ENCODE data around the gene SLC27A3. TPM values are rescaled to one million over a fixed set of nuclear protein-coding genes. Genes with fewer than 3 reads are reported as not detected.

SLC27A3 gene
- total RNA-seq, 2 donors from 2014 or later = 24.1 to 27.9 TPM

DNA sequence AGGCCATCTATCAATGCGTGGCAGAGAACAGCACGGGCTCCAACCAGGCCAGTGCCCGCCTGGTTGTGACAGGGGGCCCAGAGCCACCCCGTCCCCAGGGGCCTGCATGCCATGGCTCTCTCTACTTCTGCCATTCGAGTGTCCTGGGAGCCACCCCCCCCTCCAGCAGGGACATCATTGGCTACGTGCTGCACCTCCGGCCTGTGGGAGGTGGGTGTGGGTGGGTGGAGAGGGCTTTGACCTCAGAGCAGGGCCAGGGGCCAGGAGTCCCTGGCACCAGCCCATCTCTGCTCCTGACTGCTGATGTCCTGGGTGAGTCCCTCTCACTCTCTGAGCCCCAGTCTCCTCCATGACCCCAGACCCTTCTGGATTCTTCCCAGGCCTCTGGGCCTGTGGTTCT lies 25.3 kb downstream of the SLC27A3 start:
- Histone ChIP-seq H3K36me3 (no peaks in the 10 kb centered on the region), H3K27ac (no peak overlapping the region), H3K4me1 (no peaks in the 10 kb centered on the region), H3K27me3 (no peaks in the 10 kb centered on the region), H3K9ac (ENCODE audit: low read depth in 2 of 2, low read length in 2 of 2) (no peak overlapping the region), H3K9me3 (no peaks in the 10 kb centered on the region), H3K4me3 (no peak overlapping the region)
- DNase-seq = no peak
- intact Hi-C loops (cut with DNase I) = no loop called here
- TF ChIP-seq, protein P1, sequence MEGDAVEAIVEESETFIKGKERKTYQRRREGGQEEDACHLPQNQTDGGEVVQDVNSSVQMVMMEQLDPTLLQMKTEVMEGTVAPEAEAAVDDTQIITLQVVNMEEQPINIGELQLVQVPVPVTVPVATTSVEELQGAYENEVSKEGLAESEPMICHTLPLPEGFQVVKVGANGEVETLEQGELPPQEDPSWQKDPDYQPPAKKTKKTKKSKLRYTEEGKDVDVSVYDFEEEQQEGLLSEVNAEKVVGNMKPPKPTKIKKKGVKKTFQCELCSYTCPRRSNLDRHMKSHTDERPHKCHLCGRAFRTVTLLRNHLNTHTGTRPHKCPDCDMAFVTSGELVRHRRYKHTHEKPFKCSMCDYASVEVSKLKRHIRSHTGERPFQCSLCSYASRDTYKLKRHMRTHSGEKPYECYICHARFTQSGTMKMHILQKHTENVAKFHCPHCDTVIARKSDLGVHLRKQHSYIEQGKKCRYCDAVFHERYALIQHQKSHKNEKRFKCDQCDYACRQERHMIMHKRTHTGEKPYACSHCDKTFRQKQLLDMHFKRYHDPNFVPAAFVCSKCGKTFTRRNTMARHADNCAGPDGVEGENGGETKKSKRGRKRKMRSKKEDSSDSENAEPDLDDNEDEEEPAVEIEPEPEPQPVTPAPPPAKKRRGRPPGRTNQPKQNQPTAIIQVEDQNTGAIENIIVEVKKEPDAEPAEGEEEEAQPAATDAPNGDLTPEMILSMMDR (IDR thresholded peaks at IDR 0.05) = no peak

DNA sequence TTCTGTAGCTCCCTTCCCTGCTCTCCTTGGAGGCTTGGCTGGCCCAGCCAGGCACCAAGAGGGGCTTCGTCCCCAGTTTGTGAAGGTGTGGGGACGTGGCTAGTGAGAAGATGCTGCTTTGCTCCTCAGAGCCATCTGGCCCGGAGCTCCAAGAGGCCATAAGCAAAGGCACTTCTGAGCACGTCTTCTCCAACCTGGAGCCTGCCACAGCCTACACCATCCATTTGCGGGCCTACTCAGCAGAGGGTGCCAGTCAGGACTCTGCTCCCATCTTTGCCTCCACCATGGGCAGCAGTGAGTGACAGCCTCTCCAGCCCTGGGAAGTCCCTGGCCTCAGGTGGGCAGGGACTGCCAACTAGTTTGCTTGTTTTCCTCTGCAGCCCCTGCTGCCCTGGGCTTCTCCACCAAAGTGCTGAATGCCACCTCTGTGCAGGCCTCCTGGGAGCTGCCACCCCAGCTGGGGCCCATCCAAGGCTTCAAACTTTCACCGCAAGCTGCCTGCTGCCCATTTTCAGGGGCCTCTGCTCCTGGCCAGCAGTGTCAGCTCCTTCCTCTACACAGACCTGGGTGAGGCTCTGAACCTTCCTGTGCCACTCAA lies 25.9 kb downstream of the SLC27A3 start:
- H3K9ac ChIP-seq (ENCODE audit: low read depth in 2 of 2, low read length in 2 of 2) = no peak overlapping the region
- no peak overlapping the region for H3K27ac ChIP-seq
- H3K27me3 ChIP-seq = no peaks in the 10 kb centered on the region
- no peak for DNase-seq
- H3K36me3 ChIP-seq = no peaks in the 10 kb centered on the region
- H3K4me3 ChIP-seq = no peak overlapping the region
- no peaks in the 10 kb centered on the region for H3K9me3 ChIP-seq
- TF ChIP-seq, protein P1 (IDR thresholded peaks at IDR 0.05) = no peak
- H3K4me1 ChIP-seq = no peaks in the 10 kb centered on the region
- intact Hi-C loops (cut with DNase I) = no loop called here

DNA sequence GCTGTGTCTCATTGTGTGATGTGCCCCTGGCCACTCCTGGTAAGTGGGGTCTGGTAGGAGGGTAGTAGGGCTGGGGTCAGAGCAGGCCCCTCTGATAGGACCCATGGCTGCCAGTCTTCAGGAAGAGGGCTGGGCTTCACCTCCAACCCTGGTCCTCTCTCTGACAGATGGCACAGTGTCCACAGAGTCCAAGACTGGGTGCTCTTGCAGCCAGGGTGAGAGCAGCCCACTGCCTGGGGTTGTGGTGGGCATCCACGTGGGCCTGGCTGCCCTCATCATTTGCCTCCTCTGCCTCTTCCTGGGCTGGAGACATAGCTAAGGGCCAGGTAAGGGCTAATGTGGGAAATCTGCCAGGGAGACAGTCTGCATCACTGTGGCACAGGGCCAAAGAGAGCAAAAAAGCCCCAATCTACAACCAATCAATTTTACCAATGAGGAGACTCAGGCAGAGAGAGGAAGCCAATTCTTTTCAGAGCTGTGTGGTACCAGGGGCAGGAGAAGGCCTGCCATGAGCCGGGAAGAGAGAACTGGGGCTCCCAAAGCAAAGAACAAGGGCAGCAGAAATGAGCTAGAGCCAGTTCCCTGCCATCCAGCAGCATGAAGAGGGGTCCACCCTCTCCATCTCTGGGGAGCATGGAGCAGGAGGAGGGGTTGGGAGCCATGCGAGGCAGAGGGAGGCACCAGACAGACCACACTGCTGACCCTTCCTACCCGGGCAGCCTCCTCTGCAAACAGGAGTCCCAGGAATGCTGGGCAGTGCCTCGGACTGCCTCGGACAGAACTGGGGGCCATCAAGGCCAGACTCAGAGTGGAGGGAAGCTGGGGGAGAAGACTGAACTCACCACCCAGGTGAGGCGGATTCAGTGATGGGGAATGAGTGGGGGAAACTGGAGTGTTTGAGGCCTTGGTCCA lies 26.8 kb downstream of the SLC27A3 start:
- DNase-seq = no peak
- H3K4me3 ChIP-seq = no peak overlapping the region
- no peak overlapping the region for H3K27ac ChIP-seq
- no peaks in the 10 kb centered on the region for H3K9me3 ChIP-seq
- no peaks in the 10 kb centered on the region for H3K36me3 ChIP-seq
- TF ChIP-seq, protein P1 (IDR thresholded peaks at IDR 0.05) = no peak
- H3K9ac ChIP-seq (ENCODE audit: low read depth in 2 of 2, low read length in 2 of 2) = no peak overlapping the region
- intact Hi-C loops (cut with DNase I) = no loop called here
- no peaks in the 10 kb centered on the region for H3K27me3 ChIP-seq
- H3K4me1 ChIP-seq = no peaks in the 10 kb centered on the region

DNA sequence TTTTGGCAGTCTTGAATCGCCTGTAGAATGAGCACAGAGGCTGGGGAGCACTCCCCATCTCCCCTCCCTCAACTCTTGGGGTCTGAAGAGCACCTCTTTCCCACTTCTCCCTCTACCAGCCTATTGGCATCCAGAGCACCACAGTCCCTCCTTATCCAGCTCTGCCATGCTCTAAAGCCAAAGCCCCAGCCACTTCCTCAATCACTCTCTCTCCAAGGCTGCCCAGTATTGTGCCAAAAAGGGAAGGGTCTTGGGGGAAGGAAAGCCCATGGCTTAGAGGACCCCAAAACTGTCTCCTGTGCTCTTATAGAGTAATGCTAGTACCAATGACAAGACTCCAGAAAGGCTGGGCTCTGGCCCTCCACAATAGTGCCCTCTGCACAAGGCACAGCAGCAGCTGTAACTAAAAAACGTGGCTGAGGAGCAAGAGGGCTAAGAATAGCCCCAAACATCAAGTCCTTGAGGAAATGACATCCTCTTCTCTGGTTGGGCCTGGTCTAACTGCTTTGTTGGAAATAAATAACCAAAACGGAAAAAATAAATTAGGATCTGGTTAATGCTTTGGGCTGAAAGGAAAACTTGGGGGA lies 28.4 kb downstream of the SLC27A3 start:
- intact Hi-C loops (cut with DNase I) = no loop called here
- TF ChIP-seq, protein P1 (IDR thresholded peaks at IDR 0.05) = no peak

DNA sequence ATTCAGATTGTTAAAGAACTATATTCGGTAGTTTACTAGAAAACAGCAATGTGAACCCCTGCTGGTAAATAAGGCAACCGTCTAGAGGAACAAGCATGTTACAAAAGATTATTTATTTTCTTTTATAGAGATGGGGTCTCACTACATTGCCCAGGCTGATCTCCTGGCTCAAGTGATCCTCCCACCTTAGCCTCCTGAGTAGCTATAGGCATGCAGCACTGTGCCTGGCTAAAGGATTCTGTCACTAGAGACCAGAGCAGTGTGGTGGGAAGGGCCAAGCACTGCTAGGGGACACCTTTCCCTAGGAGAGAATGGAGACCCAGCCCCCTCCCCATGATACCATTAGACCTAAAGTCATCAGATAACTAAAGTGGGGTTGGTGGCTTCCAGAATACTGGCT lies 28.9 kb downstream of the SLC27A3 start:
- Histone ChIP-seq H3K4me3 (no peak overlapping the region), H3K9ac (ENCODE audit: low read depth in 2 of 2, low read length in 2 of 2) (no peak overlapping the region), H3K4me1 (no peaks in the 10 kb centered on the region), H3K27ac (no peak overlapping the region), H3K27me3 (no peaks in the 10 kb centered on the region), H3K9me3 (no peaks in the 10 kb centered on the region), H3K36me3 (no peaks in the 10 kb centered on the region)
- no peak for DNase-seq
- intact Hi-C loops (cut with DNase I) = no loop called here
- TF ChIP-seq, protein P1 (IDR thresholded peaks at IDR 0.05) = no peak

More for the DNA sequence above, 28.4 kb downstream of the SLC27A3 start:
- H3K9me3 ChIP-seq = no peaks in the 10 kb centered on the region
- no peaks in the 10 kb centered on the region for H3K4me1 ChIP-seq
- H3K9ac ChIP-seq (ENCODE audit: low read depth in 2 of 2, low read length in 2 of 2) = no peak overlapping the region
- no peak for DNase-seq
- no peak overlapping the region for H3K27ac ChIP-seq
- no peaks in the 10 kb centered on the region for H3K27me3 ChIP-seq
- H3K36me3 ChIP-seq = no peaks in the 10 kb centered on the region
- H3K4me3 ChIP-seq = no peak overlapping the region

Data from colonic mucosa (tissue), 4 donors.